H1 (cell line): Measurements from ENCODE around the gene PDE8A. TPM values are rescaled to one million over a fixed set of nuclear protein-coding genes. Genes with fewer than 3 reads are reported as not detected.

ENCODE experiments used
- ASH2L ChIP-seq: fragments of 200-600, 300-600 bp; sonication (generic); IDR thresholded peaks from one replicate; pipeline ENCODE4 v1.7.1; 2017; ENCODE audit warnings: low read length
- BCL11A ChIP-seq, 2 experiments: IDR thresholded peaks; one replicate each; pipeline ENCODE4 v1.6.1; 2011; ENCODE audit warnings: low read depth in 2 of 2, low read length in 2 of 2, mild to moderate bottlenecking in 2 of 2
- BRCA1 ChIP-seq: IDR thresholded peaks from 2 replicates; pipeline ENCODE4 v1.6.1; 2012; ENCODE audit warnings: low read depth, low read length, improper control_type of control experiment
- CTCF ChIP-seq, 3 experiments: IDR thresholded peaks; 1 replicate in 2 of 3; 2 replicates in 1 of 3; pipeline versions ENCODE4 v1.5.1 to v1.6.1; 2011; ENCODE audit warnings: low read length in 3 of 3, mild to moderate bottlenecking in 3 of 3, inconsistent platforms in 2 of 3, low read depth in 1 of 3, moderate library complexity in 1 of 3; ENCODE audit not compliant: insufficient read depth in 1 of 3; ENCODE audit errors: control extremely low read depth in 1 of 3
- E2F6 ChIP-seq: IDR thresholded peaks from 2 replicates; pipeline ENCODE4 v1.6.1; 2012; ENCODE audit warnings: inconsistent platforms
- FOSL1 ChIP-seq: IDR thresholded peaks from 2 replicates; pipeline ENCODE4 v1.6.1; 2011; ENCODE audit warnings: mild to moderate bottlenecking, low read depth, low read length, moderate library complexity; ENCODE audit not compliant: insufficient read depth
- JUN ChIP-seq: IDR thresholded peaks from 2 replicates; pipeline ENCODE4 v1.6.1; 2011; ENCODE audit warnings: low read depth, mild to moderate bottlenecking, improper control_type of control experiment, low read length
- NRF1 ChIP-seq: IDR thresholded peaks from 2 replicates; pipeline ENCODE4 v1.6.1; 2011; ENCODE audit warnings: mild to moderate bottlenecking, low read depth, low read length, improper control_type of control experiment
- RXRA ChIP-seq: IDR thresholded peaks from 2 replicates; pipeline ENCODE4 v1.6.1; 2011; ENCODE audit warnings: low read depth, mild to moderate bottlenecking, low read length, moderate library complexity; ENCODE audit not compliant: insufficient read depth
- TEAD4 ChIP-seq: IDR thresholded peaks from 2 replicates; pipeline ENCODE4 v1.6.1; 2012; ENCODE audit warnings: low read depth, low read length, inconsistent platforms, mixed read lengths
- polyA plus RNA-seq, 7 experiments: library from polyadenylated mRNA; depleted of rRNA in 3 of 7; stranded (reverse) in 5 of 7; unstranded in 2 of 7; fragments of >200 nt in 5 of 7; fragments of 200-250 nt in 2 of 7; gene quantifications; 1 replicate in 5 of 7; 2 replicates in 1 of 7; 4 replicates in 1 of 7; pipeline versions ENCODE4 v1.2.1 to v1.2.3, GENCODE V29; 2011 to 2013; ENCODE audit warnings: missing spikeins in 2 of 7, mixed read lengths in 2 of 7
- total RNA-seq: library from RNA; stranded (reverse); fragmentation: NEBNext Ultra II Directional; extraction: Animal tissue kit (Norgen Biotek cat#: 25700); gene quantifications from 2 replicates; pipeline ENCODE4 v1.2.1, GENCODE V29; 2021

Gene PDE8A
- total and polyA plus RNA-seq, 2 of the 8 experiments (the other 6 are each of a cell fraction or from before 2014, with no cell fraction given): 6.9 to 7.8 TPM

- TF ChIP-seq CTCF (IDR thresholded peaks at IDR 0.05; ENCODE audit: control extremely low read depth in 1 of 3, insufficient read depth in 1 of 3, low read depth in 1 of 3, low read length in 3 of 3) (no peak), JUN (no peak), ASH2L (no peak), TEAD4 (no peak), BCL11A (IDR thresholded peaks at IDR 0.05; ENCODE audit: low read depth in 2 of 2, low read length in 2 of 2) (no peak), BRCA1 (no peak), NRF1 (no peak), FOSL1 (no peak), E2F6 (no peak), RXRA (no peak)
Measured at GRCh38 chr15:85003593-85004312, 22.1 kb downstream of the PDE8A start (continued).
